Stimulated activated CD8-positive, alpha-beta memory T cell treated with anti-CD3 and anti-CD28 coated beads, Interleukin-4, amount 100 ng/mL, for 24 hours (primary cell): Measurements from ENCODE around the gene RFPL3.
"Not testable (repeated sequence)": the region's sequence is repeated elsewhere in the genome, so short reads cannot be mapped to it uniquely, and the experiment has no call there.

Experiments used
- DNase-seq: peaks from one replicate; pipeline ENCODE4 v3.0.0-alpha.2; 2020; ENCODE audit warnings: low read depth

The RFPL3 gene

GRCh38 chr22:32353840-32354239, 3.8 kb upstream of the RFPL3 start:
- DNase-seq, result no peak

- DNase-seq, result no peak
Measured at GRCh38 chr22:32354360-32355351, 3.0 kb upstream of the RFPL3 start.

- DNase-seq, result no peak
Measured at GRCh38 chr22:32355760-32356159, 1.9 kb upstream of the RFPL3 start.

- DNase-seq, result not testable (repeated sequence)
Measured at GRCh38 chr22:32360096-32360495, 2.4 kb downstream of the RFPL3 start.

- no peak for DNase-seq
Measured at GRCh38 chr22:32361257-32361656, 3.6 kb downstream of the RFPL3 start.

GRCh38 chr22:32364210-32364609, 6.5 kb downstream of the RFPL3 start:
- no peak for DNase-seq

- DNase-seq, result no peak
Measured at GRCh38 chr22:32375678-32376450, 18.2 kb downstream of the RFPL3 start.

GRCh38 chr22:32376681-32377080, 19.0 kb downstream of the RFPL3 start:
- DNase-seq, result no peak

GRCh38 chr22:32378707-32379272, 21.1 kb downstream of the RFPL3 start:
- DNase-seq, result no peak

- no peak for DNase-seq
Measured at GRCh38 chr22:32380991-32381390, 23.3 kb downstream of the RFPL3 start.

- no peak for DNase-seq
Measured at GRCh38 chr22:32385681-32386080, 28.0 kb downstream of the RFPL3 start.

GRCh38 chr22:32389685-32390084, 32.0 kb downstream of the RFPL3 start:
- no peak for DNase-seq

GRCh38 chr22:32395107-32395506, 37.4 kb downstream of the RFPL3 start:
- no peak for DNase-seq

GRCh38 chr22:32396255-32396654, 38.6 kb downstream of the RFPL3 start:
- no peak for DNase-seq

GRCh38 chr22:32396746-32397145, 39.1 kb downstream of the RFPL3 start:
- DNase-seq, result no peak

- DNase-seq, result no peak
Measured at GRCh38 chr22:32401486-32401885, 43.8 kb downstream of the RFPL3 start.

GRCh38 chr22:32404021-32404420, 46.4 kb downstream of the RFPL3 start:
- no peak for DNase-seq

- no peak for DNase-seq
Measured at GRCh38 chr22:32407312-32407711, 49.6 kb downstream of the RFPL3 start.

GRCh38 chr22:32407936-32408335, 50.3 kb downstream of the RFPL3 start:
- DNase-seq, result no peak

- no peak for DNase-seq
Measured at GRCh38 chr22:32409977-32410376, 52.3 kb downstream of the RFPL3 start.

- DNase-seq, result no peak
Measured at GRCh38 chr22:32410459-32410858, 52.8 kb downstream of the RFPL3 start.
